H9 (cell line): ENCODE results near the gene TNPO2. TPM values are rescaled to one million over a fixed set of nuclear protein-coding genes. Genes with fewer than 3 reads are reported as not detected.

Source experiments
- DNase-seq: peaks from one replicate; pipeline ENCODE4 v3.0.0-alpha.2; 2017
- H2AFZ ChIP-seq: one replicate; pipeline ENCODE4 v1.6.1; 2013; ENCODE audit warnings: mild to moderate bottlenecking, low read length, control low read depth, moderate library complexity
- H2AK5ac ChIP-seq: 2 replicates; pipeline ENCODE4 v1.6.1; 2013; ENCODE audit warnings: low read length, control low read depth, mixed read lengths; ENCODE audit not compliant: insufficient read length
- H2BK120ac ChIP-seq: one replicate; pipeline ENCODE4 v1.6.1; 2013; ENCODE audit warnings: low read depth, mild to moderate bottlenecking, low read length, control low read depth, inconsistent platforms; ENCODE audit not compliant: poor library complexity, severe bottlenecking
- H2BK12ac ChIP-seq: 2 replicates; pipeline ENCODE4 v1.6.1; 2013; ENCODE audit warnings: low read length, control low read depth, mixed read lengths, low read depth; ENCODE audit not compliant: insufficient read length
- H2BK15ac ChIP-seq: 2 replicates; pipeline ENCODE4 v1.6.1; 2013; ENCODE audit warnings: low read depth, low read length, control low read depth
- H2BK20ac ChIP-seq: one replicate; pipeline ENCODE4 v1.6.1; 2013; ENCODE audit warnings: low read depth, mild to moderate bottlenecking, low read length, control low read depth, inconsistent platforms; ENCODE audit not compliant: poor library complexity, severe bottlenecking
- H2BK5ac ChIP-seq: 2 replicates; pipeline ENCODE4 v1.6.1; 2013; ENCODE audit warnings: low read length, control low read depth, mixed read lengths; ENCODE audit not compliant: insufficient read length
- H3K14ac ChIP-seq: 2 replicates; pipeline ENCODE4 v1.6.1; 2013; ENCODE audit warnings: low read length, control low read depth; ENCODE audit not compliant: insufficient read depth
- H3K18ac ChIP-seq: 2 replicates; pipeline ENCODE4 v1.6.1; 2013; ENCODE audit warnings: low read depth, mild to moderate bottlenecking, mixed read lengths, low read length, control low read depth; ENCODE audit not compliant: insufficient read length
- H3K23ac ChIP-seq: 2 replicates; pipeline ENCODE4 v1.6.1; 2013; ENCODE audit warnings: low read length, control low read depth, mixed read lengths, low read depth; ENCODE audit not compliant: insufficient read length
- H3K23me2 ChIP-seq: 2 replicates; pipeline ENCODE4 v1.6.1; 2013; ENCODE audit warnings: low read depth, mild to moderate bottlenecking, mixed read lengths, low read length, control low read depth; ENCODE audit not compliant: insufficient read length, poor library complexity, severe bottlenecking
- H3K27ac ChIP-seq: 2 replicates; pipeline ENCODE4 v1.5.1; 2013; ENCODE audit warnings: low read length, control low read depth, mixed read lengths, low read depth; ENCODE audit not compliant: insufficient read length
- H3K27me3 ChIP-seq: 2 replicates; pipeline ENCODE4 v1.6.1; 2013; ENCODE audit warnings: low read length, control low read depth, inconsistent platforms; ENCODE audit not compliant: insufficient read depth
- H3K4ac ChIP-seq: 2 replicates; pipeline ENCODE4 v1.6.1; 2013; ENCODE audit warnings: low read depth, mild to moderate bottlenecking, control low read depth, inconsistent platforms, low read length, moderate library complexity
- H3K4me1 ChIP-seq: 2 replicates; pipeline ENCODE4 v1.6.1; 2013; ENCODE audit warnings: low read length, control low read depth, inconsistent platforms; ENCODE audit not compliant: insufficient read depth
- H3K4me2 ChIP-seq: 2 replicates; pipeline ENCODE4 v1.6.1; 2013; ENCODE audit warnings: low read length, control low read depth, mixed read lengths; ENCODE audit not compliant: insufficient read length, insufficient read depth
- H3K56ac ChIP-seq: 2 replicates; pipeline ENCODE4 v1.6.1; 2013; ENCODE audit warnings: low read depth, mild to moderate bottlenecking, mixed read lengths, low read length, control low read depth; ENCODE audit not compliant: insufficient read length
- H3K79me1 ChIP-seq: 2 replicates; pipeline ENCODE4 v1.6.1; 2013; ENCODE audit warnings: low read depth, mild to moderate bottlenecking, moderate library complexity, low read length, control low read depth, inconsistent platforms; ENCODE audit not compliant: insufficient read depth, poor library complexity, severe bottlenecking
- H3K79me2 ChIP-seq: 2 replicates; pipeline ENCODE4 v1.6.1; 2013; ENCODE audit warnings: low read length, control low read depth, inconsistent platforms; ENCODE audit not compliant: insufficient read depth
- H3K9ac ChIP-seq: 2 replicates; pipeline ENCODE4 v1.6.1; 2013; ENCODE audit warnings: low read length, control low read depth, mixed read lengths; ENCODE audit not compliant: insufficient read length; ENCODE audit errors: extremely low read depth
- H3K9me3 ChIP-seq: one replicate; pipeline ENCODE4 v1.6.1; 2013; ENCODE audit warnings: low read depth, low read length, inconsistent platforms; ENCODE audit not compliant: control insufficient read depth
- H3T11ph ChIP-seq: one replicate; pipeline ENCODE4 v1.6.1; 2013; ENCODE audit warnings: mild to moderate bottlenecking, low read length, control low read depth, inconsistent platforms
- H4K20me1 ChIP-seq: one replicate; pipeline ENCODE4 v1.6.1; 2013; ENCODE audit not compliant: control insufficient read depth, insufficient read length, insufficient read depth
- H4K5ac ChIP-seq: 2 replicates; pipeline ENCODE4 v1.6.1; 2013; ENCODE audit warnings: low read depth, mild to moderate bottlenecking, mixed read lengths, low read length, control low read depth; ENCODE audit not compliant: insufficient read length
- H4K8ac ChIP-seq: replicated peaks from 2 replicates; pipeline ENCODE4 v1.6.1; 2013; ENCODE audit warnings: low read length, control low read depth, mixed read lengths, low read depth; ENCODE audit not compliant: insufficient read length
- H4K91ac ChIP-seq: 2 replicates; pipeline ENCODE4 v1.6.1; 2013; ENCODE audit warnings: low read depth, mild to moderate bottlenecking, moderate library complexity, mixed read lengths, low read length, control low read depth; ENCODE audit not compliant: insufficient read length
- H3K27ac Mint-ChIP-seq, 3 experiments: 2 replicates in 2 of 3; 3 replicates in 1 of 3; pipeline ENCODE4 v1.8.0; 2020 to 2021; ENCODE audit warnings: mixed read lengths in 3 of 3, mild to moderate bottlenecking in 1 of 3, moderate library complexity in 1 of 3
- H3K27me3 Mint-ChIP-seq: 2 replicates; pipeline ENCODE4 v1.8.0; 2021; ENCODE audit warnings: low read depth, mild to moderate bottlenecking, moderate library complexity, mixed read lengths
- H3K36me3 Mint-ChIP-seq, 3 experiments: 2 replicates in 2 of 3; 3 replicates in 1 of 3; pipeline ENCODE4 v1.8.0; 2020 to 2021; ENCODE audit warnings: low read depth in 3 of 3, mixed read lengths in 3 of 3; ENCODE audit not compliant: insufficient read depth in 1 of 3
- H3K4me1 Mint-ChIP-seq, 2 experiments: 2 replicates each; pipeline ENCODE4 v1.8.0; 2020; ENCODE audit warnings: mixed read lengths in 2 of 2
- H3K4me3 Mint-ChIP-seq, 2 experiments: 2 replicates in 1 of 2; 3 replicates in 1 of 2; pipeline ENCODE4 v1.8.0; 2020 to 2021; ENCODE audit warnings: mild to moderate bottlenecking in 2 of 2, mixed read lengths in 2 of 2, moderate library complexity in 1 of 2
- H3K9me3 Mint-ChIP-seq, 2 experiments: 2 replicates in 1 of 2; 3 replicates in 1 of 2; pipeline ENCODE4 v1.8.0; 2020; ENCODE audit warnings: mild to moderate bottlenecking in 2 of 2, mixed read lengths in 2 of 2, moderate library complexity in 1 of 2
- CTCF ChIP-seq: fragments of 200-600 bp; sonication (generic); conservative IDR thresholded peaks from 3 replicates; pipeline ENCODE4 v1.8.0; 2021; ENCODE audit warnings: antibody characterized with exemption, mild to moderate bottlenecking
- WGBS: extraction: QIAGEN DNeasy Blood & Tissue Kit; methylation state at CpG from one replicate; pipeline ENCODE4 v1.1.7; 2013; ENCODE audit warnings: missing lambda C conversion rate, low lambda C conversion rate, mixed read lengths; ENCODE audit not compliant: insufficient read length; ENCODE audit errors: extremely low coverage; 5-methylcytosine and 5-hydroxymethylcytosine counted together
- total RNA-seq: library from RNA; stranded (reverse); gene quantifications from 2 replicates; pipeline ENCODE4 v1.2.1, GENCODE V29; 2021

The TNPO2 gene
- total RNA-seq, 1 experiment from 2014 or later = 159 TPM

- Histone ChIP-seq H3K79me1 (no peaks in the 10 kb centered on the region), H3K4me2 (no peak overlapping the region), H4K8ac (no peak overlapping the region), H2BK15ac (no peak overlapping the region), H2BK20ac (no peak overlapping the region), H3K9ac (no peak overlapping the region), H2BK5ac (no peak overlapping the region), H3K56ac (no peak overlapping the region), H3K23ac (no peak overlapping the region), H2BK12ac (no peak overlapping the region), H3K27ac (no peak overlapping the region), H2BK120ac (no peak overlapping the region), H3K23me2 (no peaks in the 10 kb centered on the region), H3K18ac (no peak overlapping the region), H2AK5ac (no peak overlapping the region), H3K14ac (no peak overlapping the region), H3T11ph (no peak overlapping the region), H4K91ac (no peak overlapping the region), H4K5ac (no peak overlapping the region), H3K4ac (no peak overlapping the region), H2AFZ (no peak overlapping the region), H3K79me2 (no peaks in the 10 kb centered on the region), H3K9me3 (no peaks in the 10 kb centered on the region), H3K27me3 (no peaks in the 10 kb centered on the region), H3K4me1 (no peaks in the 10 kb centered on the region), H4K20me1 (no peaks in the 10 kb centered on the region)
- peaks cover 55 to 89% (median 81%) of the 10 kb centered on the region in 3 experiments for H3K36me3 Mint-ChIP-seq
- H3K4me1 Mint-ChIP-seq = peaks cover 7 to 14% of the 10 kb centered on the region in 2 experiments
- no peak overlapping the region for H3K4me3 Mint-ChIP-seq
- H3K27me3 Mint-ChIP-seq = no peaks in the 10 kb centered on the region; the same call in 1 of the 2 replicates
- no CpG with 5 or more reads among the region's 13 CpGs for WGBS
- no peaks in the 10 kb centered on the region; a peak in 1 of 5 replicates for H3K9me3 Mint-ChIP-seq
- no peak for TF ChIP-seq CTCF
- no peak overlapping the region; a peak in 2 of 7 replicates for H3K27ac Mint-ChIP-seq
- no peak for DNase-seq
Measured at GRCh38 chr19:12705169-12705568, 18.6 kb downstream of the TNPO2 start.
